NCI-H524 treated with DMSO at 0.1 percent for 48 hours (cell line): ENCODE results near the gene SMTNL2.

ENCODE experiments used
- DNase-seq: peaks from one replicate; lab custom pipeline; 2025; lab: John Stamatoyannopoulos, UW

SMTNL2 gene

DNA sequence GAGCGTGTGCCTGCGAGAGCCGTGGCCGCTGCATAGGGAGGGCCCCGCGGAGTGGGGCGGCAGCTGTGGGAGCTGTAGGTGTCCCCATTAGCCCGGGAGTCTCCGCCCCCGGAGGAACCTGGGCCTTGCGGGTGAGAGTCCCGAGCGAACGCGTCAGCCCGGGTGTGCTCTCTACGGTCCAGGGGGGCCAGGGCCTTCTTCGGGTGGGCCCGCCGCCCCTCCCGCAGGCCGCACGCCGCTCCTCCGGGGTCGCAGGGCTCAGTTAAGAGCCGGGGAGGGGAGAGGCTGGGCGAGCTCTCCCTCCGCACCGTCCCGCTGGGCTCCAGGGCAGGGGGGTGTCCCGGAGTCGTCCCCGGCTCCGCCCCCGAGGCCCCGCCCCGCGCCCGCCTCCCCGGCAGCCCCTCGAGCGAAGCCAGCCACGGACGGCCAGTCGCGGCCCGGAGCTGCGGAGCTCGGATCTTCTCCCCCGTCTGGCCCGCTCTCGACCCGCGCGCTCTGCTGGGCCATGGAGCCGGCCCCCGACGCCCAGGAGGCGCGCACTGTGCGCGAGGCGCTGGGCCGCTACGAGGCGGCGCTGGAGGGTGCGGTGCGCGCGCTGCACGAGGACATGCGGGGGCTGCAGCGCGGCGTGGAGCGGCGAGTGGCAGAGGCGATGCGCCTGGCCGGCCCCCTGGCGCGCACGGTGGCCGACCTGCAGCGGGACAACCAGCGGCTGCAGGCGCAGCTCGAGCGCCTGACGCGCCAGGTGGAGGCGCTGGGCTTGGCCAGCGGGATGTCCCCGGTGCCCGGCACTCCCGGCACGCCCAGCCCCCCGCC, at the start of gene SMTNL2:
Gene SMTNL2 (plus strand): TSS at position 429 of the 816 bp plus-strand sequence. CDS start 77 bp downstream, at position 506.
- no peak for DNase-seq

GRCh38 chr17:4534928-4535666, 49.2 kb upstream of the SMTNL2 start:
- DNase-seq: no peak

- DNase-seq: no peak
These were observed 48.6 kb upstream of the SMTNL2 start for GRCh38 chr17:4535667-4536258.

DNA sequence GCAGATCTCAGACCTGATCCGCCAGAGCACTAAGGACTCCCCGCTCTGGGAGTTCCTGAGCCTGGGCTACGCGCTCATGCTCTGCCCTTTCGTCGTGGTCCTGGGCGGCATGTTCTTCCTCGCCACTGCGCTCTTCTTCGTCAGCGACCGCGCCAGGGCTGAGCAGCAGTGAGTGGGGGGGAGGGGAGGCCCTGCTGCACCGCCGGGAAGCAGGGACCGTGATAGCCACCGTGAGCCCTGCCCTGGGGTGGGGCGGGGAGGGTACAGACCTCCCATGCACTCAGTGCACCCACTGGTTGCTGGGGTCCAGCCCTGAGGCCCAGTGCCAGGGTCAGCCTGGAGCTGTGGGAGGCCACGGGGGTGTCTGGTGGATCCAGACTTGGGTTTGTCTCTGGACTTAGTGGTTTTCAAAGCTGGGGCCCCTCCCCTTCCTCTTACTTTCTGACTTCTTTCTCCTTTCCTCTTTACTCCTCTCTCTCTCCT, 48.0 kb upstream of the SMTNL2 start:
- no peak for DNase-seq

GRCh38 chr17:4536742-4537411, 47.5 kb upstream of the SMTNL2 start:
- DNase-seq: no peak

DNA sequence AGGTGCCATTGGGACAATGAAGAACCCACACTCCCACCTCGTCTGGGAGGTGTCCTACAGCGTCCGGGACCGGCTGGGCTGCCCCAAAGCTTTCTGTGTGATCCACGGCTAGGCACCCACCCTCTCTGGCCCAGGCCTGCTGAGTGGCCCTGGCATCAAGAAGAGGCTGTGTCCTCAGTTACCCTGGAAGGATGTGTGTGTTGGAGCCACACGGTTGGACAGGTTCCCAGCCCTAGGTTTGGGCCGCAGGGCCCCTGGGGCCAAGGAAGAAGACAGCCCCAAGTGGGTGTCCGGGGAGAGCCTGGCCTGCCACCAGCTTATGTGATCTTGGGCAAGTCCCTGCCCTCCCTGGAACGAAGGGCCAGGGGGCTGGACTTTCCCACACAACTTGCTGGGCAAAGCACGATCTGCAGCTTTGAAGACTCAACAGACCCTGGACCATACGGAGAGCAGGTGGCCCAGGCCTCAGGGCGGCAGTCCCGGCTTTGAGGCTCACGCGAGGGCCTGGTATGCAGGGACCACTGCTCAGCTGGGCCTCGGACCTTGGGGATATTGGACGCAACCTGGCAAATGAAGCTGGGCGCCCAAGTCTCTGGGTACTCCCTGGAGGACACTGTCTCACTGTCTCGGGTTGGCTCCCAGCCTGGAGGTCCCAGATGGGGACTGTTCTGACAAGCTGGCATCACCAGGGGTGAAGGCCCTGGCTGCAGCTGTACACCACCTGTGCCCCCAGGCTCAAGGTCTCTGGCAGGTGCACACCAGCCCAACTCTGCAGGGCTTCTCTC, 46.7 kb upstream of the SMTNL2 start:
- no peak for DNase-seq

- DNase-seq: no peak
These were observed 45.9 kb upstream of the SMTNL2 start for GRCh38 chr17:4538236-4539002.

DNA sequence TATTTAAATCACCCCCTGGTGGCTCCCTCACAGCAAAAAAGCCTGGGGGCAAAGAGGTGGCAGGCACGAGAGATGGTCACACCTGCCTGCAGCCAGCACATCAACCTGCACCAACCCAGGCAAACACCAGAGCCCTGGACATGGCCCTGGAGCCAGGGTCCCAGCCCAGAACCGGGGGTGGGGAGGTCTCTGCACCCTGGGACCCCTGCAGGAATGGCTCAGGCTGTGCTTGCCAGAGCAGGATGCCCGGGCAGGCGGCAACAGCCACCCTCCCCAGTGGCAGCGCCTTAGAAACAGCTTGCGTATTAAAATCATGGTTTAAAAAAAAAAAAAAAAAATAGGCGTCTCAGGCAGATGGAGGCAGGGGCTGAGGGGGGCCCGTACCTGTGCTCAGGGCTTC, 45.3 kb upstream of the SMTNL2 start:
- no peak for DNase-seq

DNA sequence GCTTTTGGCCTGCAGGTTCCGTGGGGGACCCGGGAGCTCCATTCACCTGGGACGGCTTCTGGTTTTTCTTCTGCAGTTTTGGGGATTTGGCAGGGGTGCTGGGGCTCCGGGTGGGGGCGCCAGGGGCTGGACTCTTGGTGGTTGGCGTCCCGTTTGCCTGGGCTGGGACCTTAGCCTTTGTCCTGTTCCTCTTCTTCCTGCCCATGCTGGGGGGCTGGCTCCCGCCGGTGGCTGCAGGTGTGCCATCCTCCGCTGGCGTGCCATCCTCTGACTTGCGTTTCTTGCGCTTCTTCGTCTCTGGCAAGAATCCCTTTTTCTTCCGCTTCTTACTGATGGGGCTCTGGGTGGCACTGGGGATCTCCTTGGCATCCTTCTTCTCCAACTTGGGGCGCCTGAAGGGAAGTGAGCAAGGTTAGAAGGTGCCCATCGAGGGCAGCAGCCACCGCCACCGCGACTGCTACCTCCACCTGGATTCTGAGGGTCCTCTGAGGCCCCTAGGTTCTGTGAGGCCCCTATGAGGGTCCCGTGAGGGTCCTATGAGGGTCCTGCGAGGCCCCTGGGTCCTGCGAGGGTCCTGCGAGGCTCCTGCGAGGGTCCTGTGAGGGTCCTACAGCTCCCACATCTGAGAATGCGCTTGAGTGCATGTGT, 44.6 kb upstream of the SMTNL2 start:
- no peak for DNase-seq

DNA sequence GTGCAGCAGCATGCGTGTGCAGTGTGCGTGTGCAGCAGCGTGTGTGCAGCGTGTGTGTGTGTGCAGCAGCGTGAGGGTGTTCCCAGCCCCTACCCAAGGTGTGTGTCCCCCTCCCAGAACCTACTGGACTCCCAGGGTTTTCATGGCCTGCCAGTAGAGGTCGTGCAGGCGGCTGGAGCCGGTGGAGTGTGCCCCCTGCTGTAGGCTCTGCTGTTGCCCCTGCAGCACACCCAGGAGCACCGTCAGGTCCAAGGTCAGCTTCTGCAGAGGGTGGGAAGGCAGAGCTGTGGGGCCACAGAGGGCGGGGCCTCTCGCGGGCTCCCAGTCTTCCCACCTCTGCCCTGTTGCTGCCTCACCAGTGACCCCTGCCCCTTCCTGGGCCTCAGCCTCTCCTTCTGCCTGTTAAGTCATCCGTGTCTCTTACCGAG, 44.1 kb upstream of the SMTNL2 start:
- no peak for DNase-seq

GRCh38 chr17:4540687-4541327, 43.5 kb upstream of the SMTNL2 start:
- DNase-seq: no peak

GRCh38 chr17:4541328-4542002, 42.9 kb upstream of the SMTNL2 start:
- no peak for DNase-seq

DNA sequence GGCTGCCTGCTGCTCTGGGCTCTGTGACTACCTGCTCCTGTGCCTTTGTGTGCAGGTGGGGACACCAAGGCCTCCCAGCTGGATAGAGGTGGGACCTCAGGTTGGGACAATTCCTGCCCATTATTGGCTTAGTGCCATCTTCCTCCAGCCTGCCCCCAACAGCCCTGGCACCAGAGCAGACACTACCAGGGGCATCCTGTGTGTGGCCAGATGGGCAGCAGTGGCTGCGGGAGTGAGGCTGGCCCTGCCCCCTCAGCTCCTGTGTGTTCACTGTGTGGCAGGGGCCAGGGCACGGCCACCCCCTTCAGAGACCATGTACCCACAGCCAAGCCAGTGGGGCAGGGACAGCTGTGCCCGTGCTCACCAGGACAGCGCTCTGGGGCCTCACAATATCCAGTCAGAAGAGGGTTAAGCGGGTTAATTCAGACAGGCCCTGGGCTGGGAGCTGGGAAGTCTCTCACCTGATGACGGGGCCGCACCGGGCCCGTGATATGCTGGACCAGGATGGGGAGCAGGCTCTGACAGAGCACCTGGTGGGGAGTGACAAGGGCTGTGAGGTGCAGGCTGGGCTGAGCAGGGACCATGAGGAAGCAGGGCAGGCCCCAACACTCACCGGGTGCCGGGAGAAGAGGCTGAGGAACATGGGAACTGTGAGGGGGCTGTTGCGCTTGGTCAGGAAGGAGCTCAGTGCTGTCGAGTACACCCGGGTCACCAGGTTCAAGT, 42.2 kb upstream of the SMTNL2 start:
- DNase-seq: no peak

DNA sequence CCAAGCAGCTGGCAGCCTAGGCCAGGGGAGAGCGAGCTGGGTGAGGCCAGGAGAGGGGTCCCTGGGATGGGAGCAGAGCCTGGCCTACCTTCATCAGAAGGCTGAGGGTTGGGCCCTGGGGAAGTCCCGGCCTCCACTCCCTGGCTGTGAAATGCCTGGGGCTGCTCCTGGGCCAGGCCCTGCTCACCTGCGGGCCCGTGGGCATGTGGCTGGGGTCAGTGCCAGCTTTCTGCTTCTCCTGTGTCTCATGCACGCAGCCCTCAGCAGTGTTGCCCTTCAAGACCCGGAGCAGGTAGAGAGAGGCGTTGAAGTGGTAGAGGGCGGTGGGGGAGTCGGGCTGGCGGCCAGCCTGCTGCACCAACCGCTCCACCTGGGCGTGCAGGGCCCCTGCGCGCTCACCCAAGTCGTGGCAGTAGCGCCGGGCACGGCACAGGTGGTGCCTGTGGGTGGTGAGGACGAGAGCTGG, 41.6 kb upstream of the SMTNL2 start:
- no peak for DNase-seq

DNA sequence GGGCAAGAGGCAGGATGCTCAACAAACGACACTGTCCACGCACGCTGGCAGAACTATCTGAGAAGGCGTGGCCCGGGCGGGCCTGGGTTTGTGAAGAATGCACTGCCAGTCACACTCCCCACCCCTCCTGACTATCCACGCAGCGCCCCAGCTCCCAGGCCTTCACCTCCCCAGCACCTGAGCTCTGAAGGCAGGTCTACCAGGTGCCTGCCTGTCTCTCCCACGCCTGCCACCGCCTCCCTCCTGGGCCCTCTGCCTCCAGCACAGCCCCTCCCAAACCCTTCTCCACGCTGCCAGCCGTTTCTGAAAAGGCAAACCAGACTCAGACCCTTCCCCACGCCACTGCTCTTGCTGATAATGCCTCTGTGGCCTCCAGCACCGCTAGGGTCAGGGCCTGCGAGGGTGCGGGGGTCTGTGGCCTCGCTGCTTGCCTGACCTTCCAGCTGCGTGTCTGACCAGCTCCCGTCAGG, 40.7 kb upstream of the SMTNL2 start:
- DNase-seq: no peak

- DNase-seq: no peak
These were observed 40.0 kb upstream of the SMTNL2 start for GRCh38 chr17:4544135-4544950.

- no peak for DNase-seq
These were observed 39.4 kb upstream of the SMTNL2 start for GRCh38 chr17:4544951-4545216.
